Fibroblast of skin of back (primary cell): ENCODE data around the gene NUB1.

Experiments used
- DNase-seq: peaks from one replicate; pipeline ENCODE4 v3.0.0-alpha.2; 2013

The NUB1 gene

GRCh38 chr7:151406051-151406875 is 64.7 kb downstream of the NUB1 start:
- no peak for DNase-seq

- DNase-seq, result no peak
Measured at GRCh38 chr7:151406886-151407583, 65.4 kb downstream of the NUB1 start.

GRCh38 chr7:151408498-151408838 is 66.9 kb downstream of the NUB1 start:
- no peak for DNase-seq

- no peak for DNase-seq
Measured at GRCh38 chr7:151408839-151409666, 67.4 kb downstream of the NUB1 start.

GRCh38 chr7:151409667-151410404 is 68.2 kb downstream of the NUB1 start, which contains the start of gene WDR86:
Gene WDR86, minus strand, starts transcription at chr7:151410038. Its CDS starts 449 bp downstream, at chr7:151409589.
- no peak for DNase-seq

GRCh38 chr7:151410405-151411390 is 69.1 kb downstream of the NUB1 start:
- DNase-seq, result no peak

GRCh38 chr7:151411551-151411950 is 69.9 kb downstream of the NUB1 start:
- no peak for DNase-seq

- no peak for DNase-seq
Measured at GRCh38 chr7:151412318-151412717, 70.7 kb downstream of the NUB1 start.

GRCh38 chr7:151413241-151413640 is 71.6 kb downstream of the NUB1 start:
- no peak for DNase-seq

GRCh38 chr7:151415375-151416105 is 73.9 kb downstream of the NUB1 start:
- DNase-seq, result no peak

- DNase-seq, result no peak
Measured at GRCh38 chr7:151416112-151416940, 74.7 kb downstream of the NUB1 start.

GRCh38 chr7:151416941-151417315 is 75.3 kb downstream of the NUB1 start:
- DNase-seq, result peak; percentile 18

- no peak for DNase-seq
Measured at GRCh38 chr7:151420144-151420543, 78.5 kb downstream of the NUB1 start.

GRCh38 chr7:151422212-151422611 is 80.6 kb downstream of the NUB1 start:
- DNase-seq, result no peak

GRCh38 chr7:151423226-151423625 is 81.6 kb downstream of the NUB1 start:
- no peak for DNase-seq

GRCh38 chr7:151423936-151424335 is 82.3 kb downstream of the NUB1 start:
- DNase-seq, result no peak

GRCh38 chr7:151424799-151425198 is 83.2 kb downstream of the NUB1 start:
- DNase-seq, result no peak

- peak; percentile 43 for DNase-seq
Measured at GRCh38 chr7:151425670-151426440, 84.2 kb downstream of the NUB1 start.

- peak; percentile 84 for DNase-seq
Measured at GRCh38 chr7:151426441-151426903, 84.9 kb downstream of the NUB1 start.
